ENCODE results near the gene PI4KA.

DNA sequence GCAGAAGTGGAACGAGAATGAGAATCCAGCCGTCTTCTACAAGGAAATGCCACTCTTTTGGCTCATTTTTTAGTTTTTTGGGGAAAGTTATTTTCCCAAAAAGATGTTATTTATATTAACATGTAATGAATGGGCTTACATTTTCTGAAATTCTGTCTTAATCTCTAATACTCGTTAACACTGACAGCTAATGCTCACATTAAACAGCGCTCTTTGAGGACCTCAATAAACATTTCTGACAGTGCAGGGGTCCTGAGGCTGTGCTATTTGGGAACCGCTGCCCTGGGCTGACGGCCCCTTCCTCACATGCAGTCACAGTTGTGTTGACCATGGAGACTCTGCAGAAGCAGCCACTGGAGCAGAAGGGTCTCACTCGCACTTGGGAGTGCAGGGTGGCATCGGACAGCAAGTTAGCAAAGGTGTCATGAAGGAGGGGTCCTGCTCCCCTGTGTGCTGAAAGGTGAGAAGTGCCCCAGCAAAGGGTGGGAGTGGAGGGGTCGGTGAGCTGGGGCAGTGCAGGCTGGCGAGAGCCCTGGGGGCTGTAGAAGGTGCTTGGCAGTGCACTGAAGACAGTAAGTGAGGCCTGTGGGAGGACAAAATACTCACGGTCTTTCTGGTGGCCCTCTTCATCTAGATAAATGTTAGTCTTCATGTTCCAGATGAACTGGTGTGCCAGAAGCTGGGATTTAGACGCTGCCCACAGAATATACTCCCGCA lies 137.8 kb downstream of the PI4KA start:
- TF ChIP-seq, protein P1, sequence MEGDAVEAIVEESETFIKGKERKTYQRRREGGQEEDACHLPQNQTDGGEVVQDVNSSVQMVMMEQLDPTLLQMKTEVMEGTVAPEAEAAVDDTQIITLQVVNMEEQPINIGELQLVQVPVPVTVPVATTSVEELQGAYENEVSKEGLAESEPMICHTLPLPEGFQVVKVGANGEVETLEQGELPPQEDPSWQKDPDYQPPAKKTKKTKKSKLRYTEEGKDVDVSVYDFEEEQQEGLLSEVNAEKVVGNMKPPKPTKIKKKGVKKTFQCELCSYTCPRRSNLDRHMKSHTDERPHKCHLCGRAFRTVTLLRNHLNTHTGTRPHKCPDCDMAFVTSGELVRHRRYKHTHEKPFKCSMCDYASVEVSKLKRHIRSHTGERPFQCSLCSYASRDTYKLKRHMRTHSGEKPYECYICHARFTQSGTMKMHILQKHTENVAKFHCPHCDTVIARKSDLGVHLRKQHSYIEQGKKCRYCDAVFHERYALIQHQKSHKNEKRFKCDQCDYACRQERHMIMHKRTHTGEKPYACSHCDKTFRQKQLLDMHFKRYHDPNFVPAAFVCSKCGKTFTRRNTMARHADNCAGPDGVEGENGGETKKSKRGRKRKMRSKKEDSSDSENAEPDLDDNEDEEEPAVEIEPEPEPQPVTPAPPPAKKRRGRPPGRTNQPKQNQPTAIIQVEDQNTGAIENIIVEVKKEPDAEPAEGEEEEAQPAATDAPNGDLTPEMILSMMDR (IDR thresholded peaks at IDR 0.05) = no peak
- TF ChIP-seq EZH2 (IDR thresholded peaks at IDR 0.05) (no peak), EZH2phosphoT487 (IDR thresholded peaks at IDR 0.05) (no peak)

All from neural progenitor cell (in vitro differentiated cells).